HG02759 (cell line): ENCODE data around the gene MOBP.
"Not testable (repeated sequence)": the region's sequence is repeated elsewhere in the genome, so short reads cannot be mapped to it uniquely, and the experiment has no call there.

Source experiments
- ATAC-seq: cut with Tn5 transposase; IDR thresholded peaks from one replicate; pipeline ENCODE4 v1.9.1; 2021; ENCODE audit warnings: mild to moderate bottlenecking, moderate library complexity; ENCODE audit not compliant: unreplicated experiment

MOBP gene

GRCh38 chr3:39467394-39468107 is at the start of gene MOBP:
MOBP (plus strand) TSS chr3:39467680; CDS start chr3:39502070, 34,390 bp downstream.
- ATAC-seq: no peak

- not testable (repeated sequence) for ATAC-seq
These were observed 48.8 kb upstream of the MOBP start for GRCh38 chr3:39418556-39419225.

GRCh38 chr3:39419742-39420315 is 47.7 kb upstream of the MOBP start:
- ATAC-seq: no peak

- no peak for ATAC-seq
These were observed 46.9 kb upstream of the MOBP start for GRCh38 chr3:39420543-39420942.

GRCh38 chr3:39423436-39423970 is 44.0 kb upstream of the MOBP start:
- ATAC-seq: no peak

- no peak for ATAC-seq
These were observed 41.2 kb upstream of the MOBP start for GRCh38 chr3:39426312-39426711.

GRCh38 chr3:39427506-39427905 is 40.0 kb upstream of the MOBP start:
- ATAC-seq: no peak

GRCh38 chr3:39428745-39429201 is 38.7 kb upstream of the MOBP start:
- ATAC-seq: no peak

GRCh38 chr3:39429466-39429865 is 38.0 kb upstream of the MOBP start:
- ATAC-seq: no peak

GRCh38 chr3:39432342-39432741 is 35.1 kb upstream of the MOBP start:
- ATAC-seq: no peak

GRCh38 chr3:39433642-39434041 is 33.8 kb upstream of the MOBP start:
- ATAC-seq: no peak

GRCh38 chr3:39434574-39434973 is 32.9 kb upstream of the MOBP start:
- peak; percentile 83 for ATAC-seq

GRCh38 chr3:39435006-39435748 is 32.3 kb upstream of the MOBP start:
- no peak for ATAC-seq

GRCh38 chr3:39438880-39439279 is 28.6 kb upstream of the MOBP start:
- ATAC-seq: no peak

GRCh38 chr3:39440316-39440715 is 27.2 kb upstream of the MOBP start:
- no peak for ATAC-seq

- no peak for ATAC-seq
These were observed 23.9 kb upstream of the MOBP start for GRCh38 chr3:39443530-39443929.

- no peak for ATAC-seq
These were observed 21.6 kb upstream of the MOBP start for GRCh38 chr3:39445927-39446326.

- ATAC-seq: no peak
These were observed 21.0 kb upstream of the MOBP start for GRCh38 chr3:39446444-39446843.

GRCh38 chr3:39447637-39448483 is 19.6 kb upstream of the MOBP start:
- peak; percentile 73 for ATAC-seq
